Activated naive CD8-positive, alpha-beta T cell treated with anti-CD3 and anti-CD28 coated beads, Interleukin-2, amount 10 ng/mL, durations not matched to agents 7 days and 5 days (primary cell): ENCODE data around the gene SAMD4A. TPM values are rescaled to one million over a fixed set of nuclear protein-coding genes. Genes with fewer than 3 reads are reported as not detected.

Experiments
- ATAC-seq: fragments of 150-1000 bp; cut with Tn5 transposase; one replicate; pipeline ENCODE4 v1.10.0; 2021; ENCODE audit warnings: low read depth, moderate library complexity
- POLR2A ChIA-PET: fragments of 350-600 bp; sonication (Branson Sonifier 250); formaldehyde crosslinking; loops from one replicate; lab custom pipeline; 2021; ENCODE audit warnings: antibody characterized with exemption; lab: Charles Lee
- DNase-seq: peaks from one replicate; pipeline ENCODE4 v3.0.0; 2021
- H3K27ac Mint-ChIP-seq: one replicate; pipeline ENCODE4 v1.8.0; 2022; ENCODE audit warnings: mild to moderate bottlenecking, mixed read lengths
- H3K27me3 Mint-ChIP-seq: one replicate; pipeline ENCODE4 v1.8.0; 2022; ENCODE audit warnings: mild to moderate bottlenecking, moderate library complexity, mixed read lengths
- H3K36me3 Mint-ChIP-seq: one replicate; pipeline ENCODE4 v1.8.0; 2021; ENCODE audit warnings: mild to moderate bottlenecking, mixed read lengths
- H3K4me1 Mint-ChIP-seq: one replicate; pipeline ENCODE4 v1.8.0; 2021; ENCODE audit warnings: mixed read lengths
- H3K4me3 Mint-ChIP-seq: one replicate; pipeline ENCODE4 v1.8.0; 2022; ENCODE audit warnings: mild to moderate bottlenecking, moderate library complexity, mixed read lengths
- H3K9me3 Mint-ChIP-seq: one replicate; pipeline ENCODE4 v1.8.0; 2021; ENCODE audit warnings: mixed read lengths
- total RNA-seq, 2 experiments: library from RNA; stranded (reverse); gene quantifications; one replicate each; pipeline ENCODE4 v1.2.3, GENCODE V29; 2021

SAMD4A gene
- total RNA-seq, 2 experiments from 2014 or later = 2.6 to 2.7 TPM

DNA sequence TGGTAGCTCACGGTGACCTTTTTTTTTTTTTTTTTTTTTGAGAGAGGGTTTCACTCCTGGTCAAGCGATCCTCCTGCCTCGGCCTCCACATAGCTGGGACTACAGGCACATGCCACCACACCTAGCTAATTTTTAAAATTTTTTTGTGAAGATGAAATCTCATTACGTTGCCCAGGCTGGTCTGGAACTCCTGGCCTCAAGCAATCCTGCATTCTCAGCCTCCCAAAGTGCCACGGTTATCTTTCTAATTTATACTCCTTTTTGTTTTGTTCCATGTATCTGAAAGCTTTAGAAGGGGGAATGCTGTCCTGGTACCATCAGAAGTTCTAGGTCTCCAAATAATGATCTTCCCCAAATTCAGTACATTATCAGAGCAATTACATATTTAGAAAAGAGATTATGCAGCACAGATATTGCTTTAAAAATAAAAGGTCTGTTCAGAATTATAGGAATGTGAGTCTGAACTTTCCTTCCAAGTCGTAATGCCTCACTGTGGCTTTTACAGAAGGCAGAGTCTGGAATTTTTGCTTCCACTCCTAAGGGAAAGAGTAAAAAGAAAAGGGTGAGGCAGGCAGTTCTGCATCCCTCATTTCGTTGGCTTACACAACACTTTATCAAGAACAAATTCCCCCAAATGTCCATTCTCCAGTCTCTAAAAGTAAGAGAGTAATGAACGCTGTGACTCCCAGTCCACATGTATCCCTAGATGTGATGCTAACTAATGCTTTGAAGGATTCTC lies 262.7 kb downstream of the SAMD4A start:
- H3K4me3 Mint-ChIP-seq = no peak overlapping the region
- H3K27me3 Mint-ChIP-seq = peaks cover 4% of the 10 kb centered on the region
- no peak for DNase-seq
- no peak overlapping the region for H3K27ac Mint-ChIP-seq
- POLR2A ChIA-PET = no interaction called here
- no peaks in the 10 kb centered on the region for H3K36me3 Mint-ChIP-seq
- H3K4me1 Mint-ChIP-seq = no peaks in the 10 kb centered on the region
- ATAC-seq = no peak
- H3K9me3 Mint-ChIP-seq = peaks cover 13% of the 10 kb centered on the region

DNA sequence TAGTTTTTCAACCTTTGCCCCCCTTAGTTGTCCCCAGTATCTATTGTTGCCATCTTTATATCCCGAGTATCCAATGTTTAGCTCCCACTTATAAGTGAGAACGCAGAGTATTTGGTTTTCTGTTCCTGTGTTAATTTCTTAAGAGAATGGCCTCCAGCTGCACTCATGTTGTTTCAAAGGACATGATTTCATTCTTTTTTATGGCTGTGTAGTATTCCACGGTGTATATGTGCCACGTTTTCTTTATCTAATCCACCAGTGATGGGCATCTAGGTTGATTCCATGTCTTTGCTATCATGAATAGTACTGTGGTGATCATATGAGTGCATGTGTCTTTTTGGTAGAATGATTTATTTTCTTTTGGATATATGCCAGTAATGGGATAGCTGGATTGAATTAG lies 263.7 kb downstream of the SAMD4A start:
- Mint-ChIP-seq H3K4me3 (no peak overlapping the region), H3K36me3 (peaks cover 2% of the 10 kb centered on the region), H3K27me3 (peaks cover 2% of the 10 kb centered on the region), H3K27ac (no peak overlapping the region), H3K9me3 (peaks cover 9% of the 10 kb centered on the region), H3K4me1 (no peaks in the 10 kb centered on the region)
- POLR2A ChIA-PET = no interaction called here
- DNase-seq (no peak), ATAC-seq (no peak)

DNA sequence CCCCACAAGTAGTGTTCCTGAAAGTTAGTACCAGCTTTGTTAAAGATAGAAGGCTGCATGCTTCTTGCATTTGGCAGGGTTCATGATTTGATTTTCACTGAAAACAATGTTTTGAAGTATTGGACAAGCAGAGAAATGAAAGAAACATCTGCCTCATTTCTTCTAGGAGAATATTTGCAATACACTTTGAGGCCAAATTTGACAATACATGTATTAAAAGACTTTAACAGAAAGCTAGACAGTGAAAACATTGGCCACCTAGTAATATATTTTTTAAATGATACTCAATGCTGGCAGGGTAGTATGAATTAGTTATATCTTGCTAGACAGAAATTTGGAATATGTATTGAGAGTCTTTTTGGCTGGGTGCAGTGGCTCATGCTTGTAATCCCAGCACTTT lies 267.2 kb downstream of the SAMD4A start:
- no peak for DNase-seq
- H3K4me3 Mint-ChIP-seq = no peak overlapping the region
- peaks cover 2% of the 10 kb centered on the region for H3K27me3 Mint-ChIP-seq
- peaks cover 7% of the 10 kb centered on the region for H3K9me3 Mint-ChIP-seq
- H3K4me1 Mint-ChIP-seq = no peaks in the 10 kb centered on the region
- POLR2A ChIA-PET = no interaction called here
- H3K27ac Mint-ChIP-seq = no peak overlapping the region
- ATAC-seq = no peak
- H3K36me3 Mint-ChIP-seq = peaks cover 7% of the 10 kb centered on the region

DNA sequence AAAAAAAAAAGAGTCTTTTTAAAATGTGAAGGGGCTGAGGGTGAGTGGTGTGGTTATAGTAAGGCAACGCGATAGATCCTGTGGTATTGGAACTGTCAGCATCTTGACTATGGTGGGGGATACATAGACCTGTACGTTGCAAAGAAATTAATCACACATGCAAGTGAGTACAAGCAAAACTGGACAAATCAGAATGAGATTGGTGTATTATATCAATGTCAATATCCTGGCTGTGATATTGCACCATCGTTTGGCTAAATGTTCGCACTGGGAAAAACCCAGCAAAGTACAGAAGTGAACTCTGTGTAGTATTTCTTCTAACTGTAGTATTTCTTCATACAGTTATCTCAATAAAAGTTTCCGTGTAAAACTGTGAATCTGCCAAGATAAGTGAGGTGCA lies 267.8 kb downstream of the SAMD4A start:
- no peak for ATAC-seq
- no peak overlapping the region for H3K4me3 Mint-ChIP-seq
- no peaks in the 10 kb centered on the region for H3K4me1 Mint-ChIP-seq
- H3K36me3 Mint-ChIP-seq = peaks cover 11% of the 10 kb centered on the region
- H3K9me3 Mint-ChIP-seq = peaks cover 7% of the 10 kb centered on the region
- H3K27ac Mint-ChIP-seq = no peak overlapping the region
- peaks cover 2% of the 10 kb centered on the region for H3K27me3 Mint-ChIP-seq
- POLR2A ChIA-PET = no interaction called here
- no peak for DNase-seq

DNA sequence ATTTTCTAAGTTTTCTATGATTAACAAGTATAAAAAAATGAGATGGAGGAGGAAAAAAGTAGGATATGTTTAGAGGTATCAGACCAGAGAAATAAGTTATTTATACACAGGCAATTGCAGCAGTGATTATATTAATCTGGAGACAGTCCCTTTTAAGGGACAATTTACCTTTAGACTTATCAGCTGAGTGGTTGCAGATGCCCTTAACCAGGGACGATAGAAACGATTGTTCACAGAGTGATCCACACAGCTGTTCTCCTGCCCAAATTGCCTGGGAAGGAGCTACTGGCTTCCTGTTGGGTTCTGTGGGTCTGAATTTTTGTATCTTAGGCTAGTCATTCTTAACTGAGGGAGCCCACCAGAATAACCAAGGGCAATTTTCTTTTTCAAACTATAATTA lies 269.3 kb downstream of the SAMD4A start:
- peaks cover 25% of the 10 kb centered on the region for H3K36me3 Mint-ChIP-seq
- H3K4me1 Mint-ChIP-seq = no peaks in the 10 kb centered on the region
- ATAC-seq (no peak), DNase-seq (no peak)
- peaks cover 2% of the 10 kb centered on the region for H3K27me3 Mint-ChIP-seq
- POLR2A ChIA-PET = no interaction called here
- H3K4me3 Mint-ChIP-seq = no peak overlapping the region
- H3K9me3 Mint-ChIP-seq = peaks cover 1% of the 10 kb centered on the region
- no peak overlapping the region for H3K27ac Mint-ChIP-seq

DNA sequence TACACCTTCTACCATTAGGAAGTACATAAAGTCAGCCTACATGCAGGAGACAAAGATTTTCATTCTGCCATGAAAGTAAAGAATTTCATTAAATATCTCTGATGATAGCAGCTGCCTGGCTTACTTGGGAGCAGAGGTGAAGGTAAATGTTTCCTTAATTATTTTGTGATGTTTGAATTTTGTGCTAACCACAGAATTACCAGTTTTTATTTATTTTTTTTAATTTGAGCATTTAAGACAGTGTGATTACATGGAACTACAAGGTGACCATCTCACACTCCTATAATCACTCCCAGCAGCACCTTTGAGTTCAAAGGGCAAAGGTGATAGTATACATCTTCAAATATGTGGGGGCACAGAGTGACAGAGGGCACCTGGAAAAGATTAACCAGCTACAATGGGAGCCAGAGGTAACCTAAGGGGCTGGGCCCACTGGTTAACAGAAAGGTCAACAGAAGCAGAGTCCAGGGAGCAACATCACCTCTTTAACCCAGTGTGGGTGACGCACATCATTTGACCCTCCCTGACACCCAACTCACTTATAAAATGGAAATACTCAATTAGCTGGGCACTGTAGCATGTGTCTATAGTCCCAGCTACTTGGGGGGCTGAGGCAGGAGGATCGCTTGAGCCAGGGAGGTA lies 270.7 kb downstream of the SAMD4A start:
- ATAC-seq = no peak
- no peak for DNase-seq
- Mint-ChIP-seq H3K27ac (no peak overlapping the region), H3K36me3 (peaks cover 34% of the 10 kb centered on the region), H3K27me3 (no peaks in the 10 kb centered on the region), H3K4me3 (no peak overlapping the region), H3K4me1 (no peaks in the 10 kb centered on the region), H3K9me3 (no peaks in the 10 kb centered on the region)
- POLR2A ChIA-PET = no interaction called here

DNA sequence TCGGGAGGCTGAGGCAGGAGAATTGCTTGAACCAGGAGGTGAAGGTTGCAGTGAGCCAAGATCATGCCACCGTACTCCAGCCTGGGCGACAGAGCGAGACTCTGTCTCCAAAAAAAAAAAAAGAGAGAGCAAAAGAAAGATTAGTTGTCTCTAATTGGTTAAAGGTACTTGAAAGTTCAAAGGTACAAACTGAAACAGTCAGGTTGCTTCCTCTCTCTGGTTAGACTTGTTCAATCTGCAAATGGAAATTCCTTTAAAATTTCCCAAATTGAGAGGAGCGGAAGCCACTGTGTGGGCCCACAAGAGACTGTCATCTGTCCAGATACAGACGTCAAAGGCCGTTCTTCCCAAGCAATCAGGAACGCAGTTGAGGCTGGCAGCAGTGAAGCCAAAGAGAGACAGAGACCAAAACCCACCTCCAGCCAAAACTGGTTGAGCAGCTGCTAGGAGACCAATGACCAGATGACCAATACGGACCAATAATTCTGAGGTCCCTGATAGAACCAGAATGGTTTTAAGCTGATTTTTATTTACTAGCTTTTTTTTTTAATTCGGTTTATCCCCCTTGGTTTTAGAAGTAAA lies 272.1 kb downstream of the SAMD4A start:
- ATAC-seq (no peak), DNase-seq (no peak)
- Mint-ChIP-seq H3K4me3 (no peak overlapping the region), H3K9me3 (no peaks in the 10 kb centered on the region), H3K36me3 (peaks cover 34% of the 10 kb centered on the region), H3K27ac (no peak overlapping the region), H3K4me1 (no peaks in the 10 kb centered on the region), H3K27me3 (no peaks in the 10 kb centered on the region)
- POLR2A ChIA-PET = no interaction called here

DNA sequence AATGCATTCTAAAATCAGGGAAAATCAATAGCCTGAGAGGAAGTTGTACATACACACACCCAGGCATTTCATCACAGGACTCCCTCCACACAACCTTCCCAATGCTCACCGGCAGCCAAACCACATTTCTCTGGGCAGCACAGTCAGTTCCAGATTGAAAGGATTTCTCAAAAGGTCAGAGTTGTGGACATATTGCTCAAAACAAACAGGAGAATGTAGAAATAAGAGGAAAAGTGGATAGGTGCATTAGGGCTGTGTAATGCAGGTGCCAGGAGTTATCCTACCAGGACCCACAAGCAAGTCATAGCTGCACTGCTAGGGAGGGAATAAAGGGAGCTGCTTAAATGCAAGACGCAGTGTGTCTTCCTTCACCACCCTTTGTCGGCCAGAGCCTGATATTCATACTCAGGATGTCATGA lies 272.8 kb downstream of the SAMD4A start:
- Mint-ChIP-seq H3K4me1 (no peaks in the 10 kb centered on the region), H3K4me3 (no peak overlapping the region), H3K36me3 (peaks cover 38% of the 10 kb centered on the region), H3K9me3 (no peaks in the 10 kb centered on the region), H3K27me3 (no peaks in the 10 kb centered on the region), H3K27ac (no peak overlapping the region)
- POLR2A ChIA-PET = interaction anchor here (0.8 kb wide), 1 partner anchor 42 kb away, joined by 3 read pairs; no protein-coding TSS in a partner anchor
- DNase-seq (no peak), ATAC-seq (no peak)

DNA sequence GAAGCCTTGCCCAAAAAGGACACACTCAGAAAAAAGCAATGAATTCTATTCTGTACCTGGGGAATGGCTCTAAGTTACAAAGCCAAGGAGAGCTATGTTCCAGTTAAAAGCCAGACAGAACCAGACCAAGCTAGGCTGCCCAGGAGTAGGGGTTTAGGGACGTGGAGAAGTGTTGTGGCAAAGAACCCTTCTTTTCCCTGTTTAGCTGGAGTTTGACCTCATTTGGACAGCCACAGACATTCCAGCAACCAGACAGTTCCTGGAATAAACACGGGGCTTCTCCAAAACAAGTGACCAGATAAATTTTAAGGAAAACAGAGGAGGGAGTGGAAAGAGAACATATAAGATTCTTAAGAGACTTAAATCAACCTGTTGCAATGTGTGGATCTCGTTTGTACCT lies 273.4 kb downstream of the SAMD4A start:
- H3K27ac Mint-ChIP-seq = no peak overlapping the region
- H3K36me3 Mint-ChIP-seq = peaks cover 37% of the 10 kb centered on the region
- no peaks in the 10 kb centered on the region for H3K4me1 Mint-ChIP-seq
- ATAC-seq = no peak
- H3K4me3 Mint-ChIP-seq = no peak overlapping the region
- POLR2A ChIA-PET = interaction anchor here (0.8 kb wide), 1 partner anchor 41 kb away, joined by 3 read pairs; no protein-coding TSS in a partner anchor
- DNase-seq = no peak
- no peaks in the 10 kb centered on the region for H3K9me3 Mint-ChIP-seq
- no peaks in the 10 kb centered on the region for H3K27me3 Mint-ChIP-seq

DNA sequence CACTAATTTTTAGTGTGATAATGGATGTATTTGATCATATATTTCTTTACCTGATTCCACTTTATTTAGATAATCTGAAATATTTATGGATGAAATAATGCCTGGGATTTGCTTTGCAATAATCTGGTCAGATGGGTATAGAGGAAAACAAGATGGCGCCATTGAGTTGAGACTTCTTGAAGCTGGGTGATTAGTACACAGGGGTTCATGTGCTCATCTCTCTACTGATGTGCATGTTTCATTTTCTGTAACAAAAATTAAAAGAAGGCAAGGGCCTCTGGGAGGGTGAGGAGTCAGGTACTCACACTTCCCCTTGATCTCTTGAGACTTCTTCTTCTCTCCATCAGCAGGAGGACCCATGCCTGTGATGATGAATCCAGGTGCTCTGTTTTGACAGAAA lies 273.9 kb downstream of the SAMD4A start:
- POLR2A ChIA-PET = no interaction called here
- peaks cover 37% of the 10 kb centered on the region for H3K36me3 Mint-ChIP-seq
- DNase-seq (no peak), ATAC-seq (no peak)
- H3K27ac Mint-ChIP-seq = no peak overlapping the region
- no peaks in the 10 kb centered on the region for H3K4me1 Mint-ChIP-seq
- no peaks in the 10 kb centered on the region for H3K27me3 Mint-ChIP-seq
- no peak overlapping the region for H3K4me3 Mint-ChIP-seq
- H3K9me3 Mint-ChIP-seq = no peaks in the 10 kb centered on the region

Other genes with a start within 250 kb of the SAMD4A start
- gene CDKN3, start 170.1 kb upstream of the SAMD4A start, total RNA-seq = 10 to 100 TPM; 64.8 to 67.6 TPM
- gene CNIH1, start 125.8 kb upstream of the SAMD4A start, total RNA-seq = 10 to 100 TPM; 54.9 to 63.2 TPM
- gene GMFB, start 78.1 kb upstream of the SAMD4A start, total RNA-seq = 10 to 100 TPM; 31.3 to 36.4 TPM
- gene CGRRF1, start 57.2 kb upstream of the SAMD4A start, total RNA-seq = 10 to 100 TPM; 14.7 to 17.3 TPM